Neural progenitor cell (in vitro differentiated cells): ENCODE data around the gene METTL1. TPM values are rescaled to one million over a fixed set of nuclear protein-coding genes. Genes with fewer than 3 reads are reported as not detected.

Experiments
- DNase-seq: peaks from one replicate; pipeline ENCODE4 v3.0.0-alpha.2; 2016; ENCODE audit warnings: low spot score
- H2AFZ ChIP-seq: fragments of 200-600 bp; sonication (generic); replicated peaks from 2 replicates; pipeline ENCODE4 v1.6.1; 2016; ENCODE audit warnings: antibody characterized with exemption
- H3F3A ChIP-seq: fragments of 200-600 bp; sonication (generic); 2 replicates; pipeline ENCODE4 v1.6.1; 2016; ENCODE audit warnings: antibody characterized with exemption, low read depth
- H3K27ac ChIP-seq: fragments of 200-600 bp; sonication (generic); 2 replicates; pipeline ENCODE4 v1.5.1; 2016; ENCODE audit warnings: mild to moderate bottlenecking
- H3K27me3 ChIP-seq: fragments of 200-600 bp; sonication (generic); 2 replicates; pipeline ENCODE4 v1.6.1; 2016; ENCODE audit warnings: mild to moderate bottlenecking, moderate library complexity
- H3K36me3 ChIP-seq: fragments of 200-600 bp; sonication (generic); 2 replicates; pipeline ENCODE4 v1.5.1; 2016
- H3K4me1 ChIP-seq: fragments of 200-600 bp; sonication (generic); 2 replicates; pipeline ENCODE4 v1.6.1; 2016; ENCODE audit warnings: mixed run types
- H3K4me2 ChIP-seq: fragments of 200-600 bp; sonication (generic); 2 replicates; pipeline ENCODE4 v1.6.1; 2016
- H3K4me3 ChIP-seq: fragments of 200-600 bp; sonication (generic); 2 replicates; pipeline ENCODE4 v1.5.1; 2016
- H3K79me2 ChIP-seq: fragments of 200-600 bp; sonication (generic); 2 replicates; pipeline ENCODE4 v1.6.1; 2016; ENCODE audit warnings: low read depth
- H3K9ac ChIP-seq: fragments of 200-600 bp; sonication (generic); 2 replicates; pipeline ENCODE4 v1.6.1; 2016
- H3K9me3 ChIP-seq: fragments of 200-600 bp; sonication (generic); 2 replicates; pipeline ENCODE4 v1.5.1; 2016; ENCODE audit warnings: low read depth
- H4K20me1 ChIP-seq: fragments of 200-600 bp; sonication (generic); 2 replicates; pipeline ENCODE4 v1.6.1; 2016; ENCODE audit warnings: low read depth
- H3K27ac Mint-ChIP-seq: 3 replicates; pipeline ENCODE4 v1.8.0; 2021; ENCODE audit warnings: mixed read lengths
- H3K27me3 Mint-ChIP-seq: 2 replicates; pipeline ENCODE4 v1.8.0; 2022; ENCODE audit warnings: low read depth, mild to moderate bottlenecking, inconsistent platforms, moderate library complexity, mixed read lengths; ENCODE audit not compliant: insufficient read depth
- H3K36me3 Mint-ChIP-seq: 3 replicates; pipeline ENCODE4 v1.8.0; 2021; ENCODE audit warnings: mixed read lengths
- H3K4me1 Mint-ChIP-seq: 3 replicates; pipeline ENCODE4 v1.8.0; 2021; ENCODE audit warnings: mixed read lengths
- H3K4me3 Mint-ChIP-seq: 3 replicates; pipeline ENCODE4 v1.8.0; 2021; ENCODE audit warnings: mild to moderate bottlenecking, moderate library complexity, mixed read lengths
- H3K9me3 Mint-ChIP-seq: 3 replicates; pipeline ENCODE4 v1.8.0; 2020; ENCODE audit warnings: mixed read lengths
- CTCF ChIP-seq: fragments of 200-600 bp; sonication (generic); IDR thresholded peaks from 2 replicates; pipeline ENCODE4 v1.5.1; 2017; ENCODE audit warnings: antibody characterized with exemption, mild to moderate bottlenecking
- EZH2 ChIP-seq: fragments of 200-600 bp; sonication (generic); IDR thresholded peaks from 2 replicates; pipeline ENCODE4 v1.6.1; 2017; ENCODE audit warnings: antibody characterized with exemption, mild to moderate bottlenecking, moderate library complexity
- EZH2phosphoT487 ChIP-seq: fragments of 200-600 bp; sonication (generic); IDR thresholded peaks from 2 replicates; pipeline ENCODE4 v1.6.1; 2017; ENCODE audit warnings: antibody characterized with exemption
- total RNA-seq: library from RNA; depleted of rRNA; stranded (reverse); fragments of >200 nt; gene quantifications from 2 replicates; pipeline ENCODE4 v1.2.3, GENCODE V29; 2015; ENCODE audit warnings: low replicate concordance

METTL1 gene
- total RNA-seq, 1 donor from 2014 or later: 5.6 TPM

- H3K27me3 Mint-ChIP-seq: peaks cover 39% of the 10 kb centered on the region
Observed at GRCh38 chr12:57758552-57759359, 13.1 kb downstream of the METTL1 start.

DNA sequence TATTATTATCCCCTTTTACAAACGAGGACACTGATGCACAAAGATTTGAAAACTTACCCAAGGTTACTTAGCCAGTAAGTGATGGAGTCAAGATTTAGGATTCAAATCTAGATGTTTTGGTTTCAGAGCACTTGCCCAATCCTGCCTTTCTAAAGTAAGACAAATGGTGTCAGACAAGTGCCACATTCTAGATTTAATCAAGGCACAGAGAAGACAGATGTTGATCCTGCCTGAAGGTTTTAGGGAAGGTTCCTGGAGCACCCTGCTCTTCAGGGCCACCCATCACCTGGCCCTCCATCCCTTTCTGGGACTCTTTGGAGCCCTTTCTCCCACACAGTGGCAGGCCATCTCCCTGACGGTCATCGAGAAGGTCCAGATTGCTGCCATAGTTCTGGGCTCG lies 14.1 kb downstream of the METTL1 start:
- H3K4me2 ChIP-seq: no peak overlapping the region
- H3K4me1 Mint-ChIP-seq: peaks cover 31% of the 10 kb centered on the region
- no peaks in the 10 kb centered on the region for H3K79me2 ChIP-seq
- H2AFZ ChIP-seq: no peak overlapping the region
- H3K4me1 ChIP-seq: peaks cover 24% of the 10 kb centered on the region
- no peaks in the 10 kb centered on the region for H3K36me3 ChIP-seq
- peaks cover 67% of the 10 kb centered on the region for H4K20me1 ChIP-seq
- H3K9ac ChIP-seq: no peak overlapping the region
- no peak for DNase-seq
- no peak overlapping the region for H3K4me3 ChIP-seq
- H3K9me3 Mint-ChIP-seq: peaks cover 3% of the 10 kb centered on the region
- TF ChIP-seq EZH2 (no peak), EZH2phosphoT487 (no peak), CTCF (no peak)
- no peak overlapping the region for H3K27ac ChIP-seq
- H3F3A ChIP-seq: peaks cover 36% of the 10 kb centered on the region
- H3K36me3 Mint-ChIP-seq: peaks cover 11% of the 10 kb centered on the region
- H3K27ac Mint-ChIP-seq: no peak overlapping the region
- H3K4me3 Mint-ChIP-seq: peak overlapping the region; percentile 27
- peaks cover 40% of the 10 kb centered on the region for H3K27me3 ChIP-seq
- peaks cover 35% of the 10 kb centered on the region for H3K27me3 Mint-ChIP-seq
- H3K9me3 ChIP-seq: no peaks in the 10 kb centered on the region

More at GRCh38 chr12:57758552-57759359, 13.1 kb downstream of the METTL1 start:
- Histone ChIP-seq H4K20me1 (peaks cover 67% of the 10 kb centered on the region), H3K4me3 (no peak overlapping the region), H3K79me2 (no peaks in the 10 kb centered on the region), H3K9me3 (no peaks in the 10 kb centered on the region), H3K4me1 (peaks cover 16% of the 10 kb centered on the region), H2AFZ (no peak overlapping the region), H3K27me3 (peaks cover 50% of the 10 kb centered on the region), H3K9ac (no peak overlapping the region), H3K4me2 (no peak overlapping the region), H3K27ac (no peak overlapping the region), H3K36me3 (no peaks in the 10 kb centered on the region), H3F3A (peaks cover 30% of the 10 kb centered on the region)
- Mint-ChIP-seq H3K9me3 (peaks cover 3% of the 10 kb centered on the region), H3K4me1 (peaks cover 21% of the 10 kb centered on the region), H3K4me3 (peak overlapping the region; percentile 25), H3K27ac (no peak overlapping the region), H3K36me3 (peaks cover 13% of the 10 kb centered on the region)
- no peak for DNase-seq
- TF ChIP-seq EZH2phosphoT487: no peak
- TF ChIP-seq EZH2: no peak
- TF ChIP-seq CTCF: no peak

GRCh38 chr12:57756406-57757341 lies 15.2 kb downstream of the METTL1 start:
- Mint-ChIP-seq H3K27ac (peak overlapping the region; percentile 76), H3K27me3 (peaks cover 37% of the 10 kb centered on the region), H3K36me3 (peaks cover 13% of the 10 kb centered on the region), H3K4me1 (peaks cover 36% of the 10 kb centered on the region), H3K9me3 (peaks cover 3% of the 10 kb centered on the region), H3K4me3 (peak overlapping the region; percentile 89)
- Histone ChIP-seq H3F3A (peaks cover 36% of the 10 kb centered on the region), H3K9ac (no peak overlapping the region), H3K4me1 (peaks cover 26% of the 10 kb centered on the region), H3K27me3 (peaks cover 29% of the 10 kb centered on the region), H3K4me2 (peak overlapping the region; percentile 95), H4K20me1 (peaks cover 59% of the 10 kb centered on the region), H3K27ac (no peak overlapping the region), H3K79me2 (peaks cover 5% of the 10 kb centered on the region), H3K9me3 (no peaks in the 10 kb centered on the region), H3K36me3 (no peaks in the 10 kb centered on the region), H2AFZ (no peak overlapping the region), H3K4me3 (peak overlapping the region; percentile 66)
- TF ChIP-seq EZH2phosphoT487 (peak; percentile 65), EZH2 (peak; percentile 77), CTCF (peak; percentile 82)
- peak; percentile 86 for DNase-seq
